ENCODE measurements around the gene EIF3I.
A peak's percentile ranks its signal among the peaks of the same experiment; 100 is the strongest.

Gene EIF3I

DNA sequence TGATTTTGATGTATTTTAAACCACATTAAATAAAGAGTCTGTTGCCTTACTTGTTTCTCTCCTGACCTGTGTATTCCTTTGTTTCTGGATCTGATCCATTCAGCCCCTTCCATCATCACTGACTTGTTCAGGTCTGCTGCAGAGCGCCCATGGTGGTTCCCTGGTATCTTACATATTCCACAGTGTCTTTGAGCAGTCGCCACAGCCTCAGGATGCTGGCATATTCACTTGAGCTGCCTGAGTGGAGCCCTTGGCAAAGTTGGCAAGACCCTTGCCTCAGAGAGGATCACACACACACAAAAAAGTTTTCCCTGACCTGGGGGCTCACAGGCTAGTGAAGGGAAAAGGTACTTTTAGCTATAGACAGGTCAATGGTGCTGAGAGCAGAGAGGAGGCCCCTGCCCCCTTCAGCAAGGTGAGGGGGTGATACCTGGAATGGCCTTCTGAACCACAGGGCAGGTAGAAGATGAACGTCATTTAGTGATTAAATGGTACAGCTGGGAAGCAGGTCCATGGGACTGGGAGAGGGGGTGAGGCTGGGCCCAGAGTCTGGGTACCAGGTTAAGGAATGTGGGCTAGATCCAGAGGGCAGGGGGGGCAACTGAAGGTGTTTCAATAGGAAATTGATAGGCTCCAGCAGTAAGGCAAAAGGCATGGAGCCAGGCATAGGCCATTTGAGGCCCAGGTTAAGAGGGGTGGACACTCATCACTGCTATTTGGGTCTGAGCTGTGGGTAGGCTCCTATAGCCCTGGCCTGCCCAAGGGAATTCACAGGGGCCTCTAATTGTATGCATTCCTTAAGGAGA lies 23.8 kb upstream of the EIF3I start:
- no peak for DNase-seq (ENCODE audit: low read depth, low spot score)

DNA sequence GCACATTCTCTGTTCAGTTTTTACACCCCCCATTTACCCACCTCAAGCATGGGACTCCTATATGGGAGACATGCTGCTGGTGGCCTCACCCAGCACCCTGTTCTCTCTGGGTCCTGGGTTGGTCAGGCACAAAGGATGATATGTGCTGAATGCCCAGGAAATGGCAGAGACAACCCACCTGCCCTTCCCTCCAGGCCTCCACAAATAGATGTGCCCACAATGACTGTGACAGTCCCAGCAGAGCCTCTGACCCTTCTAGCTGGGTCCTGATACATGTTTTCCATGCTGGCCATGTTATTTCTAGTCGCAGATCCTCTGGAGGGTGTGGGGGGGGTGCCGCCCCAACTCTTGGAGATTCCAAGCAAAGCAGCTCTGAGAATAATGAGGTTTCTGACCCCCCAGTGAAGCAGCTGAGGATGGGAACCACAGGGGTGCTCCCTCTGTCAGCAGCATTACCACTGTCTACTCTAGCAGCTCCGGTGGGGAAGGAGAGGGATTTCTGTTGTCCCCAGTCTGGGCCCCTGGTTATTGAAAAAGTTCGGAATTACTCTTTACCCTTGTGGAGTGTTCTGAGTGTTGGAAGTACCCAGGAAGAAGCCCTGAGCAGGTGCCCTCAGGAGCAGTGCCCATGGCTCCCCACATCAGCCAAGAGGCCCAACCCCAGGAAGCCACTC lies 23.0 kb upstream of the EIF3I start:
- no peak for DNase-seq (ENCODE audit: low read depth, low spot score)

DNA sequence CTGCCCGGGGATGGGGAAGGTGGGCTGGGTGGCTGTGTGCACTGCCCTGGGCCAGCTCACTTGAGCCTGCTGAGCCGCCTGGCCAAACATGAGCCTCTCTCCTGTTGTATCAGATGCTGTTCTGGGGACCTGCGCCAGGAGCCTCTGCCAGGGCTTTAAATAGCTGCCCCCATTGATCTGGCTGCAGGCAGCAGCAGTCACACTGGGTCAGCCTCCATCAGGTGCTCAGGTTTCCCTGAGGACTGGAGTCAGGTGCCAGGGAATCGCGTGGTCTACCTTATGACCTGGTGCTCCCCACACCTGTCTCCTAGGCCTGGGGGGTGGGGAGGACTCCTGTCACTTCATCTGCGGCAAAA lies 22.5 kb upstream of the EIF3I start:
- DNase-seq (ENCODE audit: low read depth, low spot score) = no peak

DNA sequence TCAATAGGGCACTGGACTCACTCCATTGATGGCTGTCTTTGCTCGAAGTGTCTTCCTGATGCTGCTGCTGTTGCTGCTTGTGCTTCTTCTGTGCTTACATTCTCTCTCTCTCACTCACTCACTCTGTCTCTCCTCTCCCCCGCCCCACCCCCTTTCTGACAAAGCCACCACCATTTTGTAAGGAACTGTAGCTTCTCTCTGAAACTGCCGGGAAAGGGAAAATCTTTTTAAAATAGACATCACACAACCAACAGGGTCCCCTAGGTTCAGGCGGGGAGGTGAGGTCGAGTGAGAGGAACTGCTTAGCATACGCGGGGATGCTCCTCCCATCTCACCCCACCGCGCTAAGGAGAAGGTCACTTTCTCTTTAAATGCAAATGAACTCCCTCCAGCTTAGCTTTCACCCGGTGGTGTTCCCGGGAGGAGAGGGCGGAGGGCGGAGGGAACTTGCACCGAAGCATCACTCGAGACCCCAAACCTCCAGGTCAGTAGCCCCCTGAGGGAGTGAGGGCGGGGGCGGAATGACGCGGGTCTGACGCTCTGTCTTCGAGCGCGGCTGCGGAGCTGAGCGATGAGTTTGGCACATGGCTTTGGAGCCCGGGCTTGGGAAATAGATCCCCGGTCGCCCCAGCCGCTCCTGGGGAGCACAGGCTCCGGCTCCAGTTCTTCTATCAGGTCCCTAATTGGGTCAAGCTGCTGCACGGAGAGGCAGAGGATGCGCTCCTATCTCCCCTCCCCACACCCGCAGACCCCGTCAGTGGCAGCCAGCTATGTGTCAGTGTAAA lies 21.8 kb upstream of the EIF3I start, which contains the start of gene CCDC28B:
TSS of gene CCDC28B (plus strand) at position 370 of the 785 bp plus-strand sequence. CDS start 1,341 bp downstream, outside the sequence.
- peak; percentile 41 for DNase-seq (ENCODE audit: low read depth, low spot score)

DNA sequence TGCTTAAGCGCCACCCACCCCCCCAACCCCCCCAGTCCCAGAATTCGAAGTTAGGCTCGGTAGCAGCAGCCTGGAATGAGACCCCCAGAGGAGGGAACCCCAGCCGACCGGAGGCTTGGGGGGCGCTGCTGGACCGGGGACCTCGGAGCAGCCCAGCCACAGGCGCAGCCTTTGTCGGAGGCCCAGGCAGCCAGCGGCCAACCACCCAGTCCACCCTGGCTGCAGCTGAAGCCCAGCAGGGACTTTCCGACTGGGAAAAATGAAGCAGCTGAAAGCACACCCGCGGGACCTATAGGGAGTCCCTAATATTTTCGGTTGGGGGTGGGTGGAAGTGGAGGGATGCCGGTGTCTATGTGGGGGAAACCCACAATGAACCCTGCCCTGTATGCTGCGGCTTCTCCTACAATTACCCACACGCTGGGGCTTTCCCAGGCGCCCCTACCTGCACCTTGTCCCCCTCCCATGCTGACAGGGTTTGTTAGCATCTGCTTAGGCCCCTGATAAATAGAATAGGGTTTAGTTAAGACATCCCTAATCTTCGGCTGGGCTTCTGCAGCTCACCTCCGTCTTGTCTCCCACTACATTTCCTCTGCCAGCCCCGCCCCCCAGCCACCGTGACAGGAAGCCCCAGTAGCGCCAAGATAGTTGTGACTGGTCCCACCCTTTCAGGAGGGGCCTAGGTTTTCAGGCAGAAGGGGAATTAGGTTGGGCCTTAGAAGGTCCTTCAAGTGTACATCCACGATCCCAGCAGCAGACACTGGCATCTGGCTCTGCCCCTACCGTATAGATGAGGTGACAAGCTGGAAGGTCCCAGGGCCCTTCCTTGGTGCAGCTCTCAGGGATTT lies 21.0 kb upstream of the EIF3I start:
- no peak for DNase-seq (ENCODE audit: low read depth, low spot score)

DNA sequence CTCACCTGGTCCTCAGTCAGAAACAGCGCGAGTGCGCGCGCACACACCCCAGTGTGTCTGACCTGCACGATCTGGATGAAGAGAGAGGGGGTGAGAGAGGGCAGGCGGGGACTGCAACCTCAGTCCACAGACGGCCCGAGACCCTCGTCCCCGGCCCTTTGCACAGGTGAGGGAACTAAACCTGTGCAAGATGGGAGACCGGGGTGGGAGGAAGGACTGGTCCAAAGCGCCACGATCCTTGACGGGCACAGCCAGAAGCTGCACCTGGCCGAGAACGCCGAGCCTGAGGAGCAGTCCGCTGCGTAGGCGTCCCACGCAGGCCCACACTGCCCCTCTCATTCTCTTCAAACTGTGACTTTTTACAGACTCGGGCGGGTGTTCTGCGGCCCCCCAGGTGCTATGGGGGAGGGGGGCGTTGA lies 17.3 kb upstream of the EIF3I start:
- no peak for DNase-seq (ENCODE audit: low read depth, low spot score)

DNA sequence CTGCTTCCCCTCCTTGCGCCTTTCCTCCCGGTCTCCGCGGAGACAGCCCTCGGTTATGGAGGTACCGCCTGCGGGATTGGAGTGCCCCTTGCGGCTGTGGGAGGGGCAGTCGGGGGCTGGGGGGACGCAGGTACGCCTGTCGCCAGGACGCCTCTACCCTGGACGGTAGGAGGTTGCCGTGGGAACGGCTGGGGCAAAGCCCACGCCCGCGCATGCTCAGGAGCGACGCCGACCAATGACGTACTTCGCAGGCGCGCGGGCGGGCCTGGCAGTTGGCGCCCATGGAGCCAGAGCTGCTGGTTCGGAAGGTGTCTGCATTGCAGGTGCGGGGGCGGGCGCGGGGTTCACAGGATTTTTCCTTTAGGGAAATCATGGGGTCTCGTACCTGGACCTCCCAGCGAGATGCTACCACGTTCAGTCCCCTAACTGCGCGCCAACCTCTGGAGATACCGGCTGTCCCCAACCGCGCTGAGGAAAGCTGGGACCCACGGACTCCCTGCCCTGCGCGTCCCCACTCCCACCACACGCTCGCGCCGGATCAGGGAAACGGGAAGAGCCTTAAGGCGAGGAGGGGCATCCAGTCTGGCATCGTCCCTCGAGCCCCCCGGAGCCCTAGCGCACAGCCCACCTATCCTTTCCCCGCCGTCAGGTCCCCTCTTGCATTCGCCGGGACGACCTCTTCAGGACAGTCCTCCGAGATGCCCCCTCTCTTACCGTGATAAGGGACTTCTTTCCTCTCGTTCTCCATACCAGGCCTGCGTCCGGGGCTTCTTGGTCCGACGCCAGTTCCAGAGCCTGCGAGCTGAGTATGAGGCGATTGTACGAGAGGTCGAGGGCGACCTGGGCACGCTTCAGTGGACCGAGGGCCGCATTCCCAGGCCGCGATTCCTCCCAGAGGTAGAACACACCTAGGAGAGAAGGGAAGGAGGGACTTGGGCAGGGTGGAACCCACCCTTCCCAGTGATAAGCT lies 16.5 kb upstream of the EIF3I start, which contains the start of gene IQCC:
TSS of gene IQCC (plus strand) at position 271 of the 970 bp plus-strand sequence. CDS start at position 282, 11 bp downstream.
- DNase-seq (ENCODE audit: low read depth, low spot score) = peak; percentile 45

DNA sequence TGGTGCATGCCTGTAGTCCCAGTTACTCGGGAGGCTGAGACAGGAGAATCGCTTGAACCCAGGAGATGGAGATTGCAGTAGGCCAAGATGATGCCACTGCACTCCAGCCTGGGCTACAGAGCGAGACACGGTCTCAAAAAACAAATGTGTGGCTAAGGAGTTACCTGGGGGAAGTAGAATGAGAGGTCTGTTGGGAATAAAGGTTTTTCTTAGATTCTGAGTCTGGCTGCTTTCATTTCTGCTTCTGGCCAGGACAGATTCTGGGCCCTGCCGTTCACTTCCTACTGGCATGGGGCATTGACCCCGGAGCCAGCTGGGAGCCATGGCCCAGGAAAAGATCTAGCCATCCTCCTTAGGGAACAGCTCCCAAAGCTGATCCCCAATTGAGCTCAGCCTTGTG lies 13.7 kb upstream of the EIF3I start:
- DNase-seq (ENCODE audit: low read depth, low spot score) = no peak

DNA sequence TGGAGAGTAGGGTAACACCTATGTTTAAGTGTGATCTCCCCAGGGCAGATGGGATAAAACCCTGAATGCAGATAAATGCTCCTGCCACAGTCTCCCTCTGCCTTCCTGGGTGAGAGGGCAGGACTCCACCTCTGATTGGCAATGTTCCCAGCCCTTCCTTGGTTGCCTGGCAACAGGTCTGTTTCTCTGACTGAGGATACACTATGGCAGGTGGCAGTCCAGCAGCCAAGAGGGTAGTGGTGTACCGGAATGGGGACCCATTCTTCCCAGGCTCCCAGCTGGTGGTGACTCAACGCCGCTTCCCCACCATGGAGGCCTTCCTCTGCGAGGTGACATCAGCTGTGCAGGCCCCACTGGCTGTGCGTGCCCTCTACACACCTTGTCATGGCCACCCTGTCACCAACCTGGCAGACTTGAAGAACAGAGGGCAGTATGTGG lies 13.3 kb upstream of the EIF3I start, which contains the start of gene DCDC2B:
TSS of gene DCDC2B (plus strand) at position 199 of the 438 bp plus-strand sequence. CDS start at position 204, 5 bp downstream.
- no peak for DNase-seq (ENCODE audit: low read depth, low spot score)

DNA sequence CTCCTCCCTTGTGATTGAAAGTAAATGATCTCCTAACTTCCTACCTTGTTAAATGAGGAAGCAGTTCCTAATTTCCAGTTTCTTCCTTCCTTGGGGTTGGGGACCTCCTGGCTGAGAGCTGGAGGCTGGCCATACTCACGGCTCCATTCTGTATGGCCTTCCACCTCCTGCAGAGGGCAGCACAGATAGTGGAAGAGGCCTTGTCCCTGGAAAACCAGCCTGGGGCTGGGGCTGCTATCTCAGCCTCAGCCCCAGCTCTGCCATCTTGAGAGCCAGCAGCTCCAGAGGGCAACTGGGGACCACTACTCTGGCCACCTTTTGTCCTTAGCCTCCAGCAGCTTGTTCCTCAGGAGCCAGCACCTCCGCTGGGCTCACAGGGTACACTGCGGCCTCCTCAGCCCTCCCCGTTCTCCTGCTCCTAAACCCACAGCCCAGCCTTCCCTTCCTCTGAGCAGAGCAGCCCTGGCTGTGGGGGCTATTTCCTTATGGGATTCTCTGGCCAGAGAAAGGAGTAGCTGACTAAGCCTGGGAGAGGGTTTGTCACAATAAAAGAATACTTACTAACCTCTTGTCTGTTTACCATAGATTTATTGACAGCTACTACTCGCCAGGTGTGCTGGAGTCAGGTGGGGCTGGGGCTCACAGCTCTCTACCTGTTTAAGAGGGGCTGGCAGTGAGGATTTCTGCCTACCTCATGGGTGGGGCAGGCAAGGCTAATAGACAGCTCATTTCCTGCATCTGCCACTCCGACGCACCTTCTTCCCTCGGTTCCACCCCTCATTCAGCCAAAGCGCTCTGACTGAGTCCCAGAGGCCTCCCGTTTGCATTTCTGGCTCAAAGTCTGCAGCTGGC lies 6.4 kb upstream of the EIF3I start:
- no peak for DNase-seq (ENCODE audit: low read depth, low spot score)

DNA sequence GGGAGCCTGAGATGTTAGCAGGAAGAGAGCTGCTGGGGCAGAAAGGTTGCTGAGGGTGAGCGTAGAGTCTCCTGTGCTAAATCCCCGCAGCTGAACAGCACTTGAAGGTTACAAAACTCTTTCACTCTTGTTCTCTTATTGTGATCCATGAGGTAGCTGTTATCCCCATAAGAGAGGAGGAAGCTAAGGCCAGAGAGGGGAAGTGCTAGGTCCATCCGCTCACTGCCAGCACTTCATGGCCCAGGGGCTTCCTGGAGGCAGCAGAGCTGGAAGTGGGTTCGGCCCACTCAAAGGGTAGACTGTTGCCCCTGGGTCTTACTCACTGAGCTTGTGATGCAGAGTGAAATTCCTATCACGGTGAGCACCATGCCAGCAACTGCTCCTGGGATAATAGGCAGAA lies 5.6 kb upstream of the EIF3I start:
- DNase-seq (ENCODE audit: low read depth, low spot score) = no peak

DNA sequence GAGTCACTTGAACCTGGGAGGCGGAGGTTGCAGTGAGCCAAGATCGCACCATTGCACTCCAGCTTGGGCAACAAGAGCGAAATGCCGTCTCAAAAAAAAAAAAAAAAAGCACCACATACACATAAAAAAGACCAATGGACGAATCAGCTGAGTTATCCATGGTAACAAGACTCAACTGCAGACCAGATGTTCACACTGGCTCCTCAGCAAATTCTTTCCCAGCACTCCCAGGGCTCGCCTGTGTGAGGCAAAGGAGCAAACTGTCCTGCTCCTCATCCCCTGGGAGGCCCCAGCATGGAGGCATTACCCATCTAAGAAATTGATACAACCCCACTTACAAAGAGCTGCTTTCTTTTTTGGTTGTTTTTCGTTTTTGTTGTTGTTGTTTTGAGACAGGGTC lies 3.2 kb upstream of the EIF3I start:
- no peak for DNase-seq (ENCODE audit: low read depth, low spot score)

DNA sequence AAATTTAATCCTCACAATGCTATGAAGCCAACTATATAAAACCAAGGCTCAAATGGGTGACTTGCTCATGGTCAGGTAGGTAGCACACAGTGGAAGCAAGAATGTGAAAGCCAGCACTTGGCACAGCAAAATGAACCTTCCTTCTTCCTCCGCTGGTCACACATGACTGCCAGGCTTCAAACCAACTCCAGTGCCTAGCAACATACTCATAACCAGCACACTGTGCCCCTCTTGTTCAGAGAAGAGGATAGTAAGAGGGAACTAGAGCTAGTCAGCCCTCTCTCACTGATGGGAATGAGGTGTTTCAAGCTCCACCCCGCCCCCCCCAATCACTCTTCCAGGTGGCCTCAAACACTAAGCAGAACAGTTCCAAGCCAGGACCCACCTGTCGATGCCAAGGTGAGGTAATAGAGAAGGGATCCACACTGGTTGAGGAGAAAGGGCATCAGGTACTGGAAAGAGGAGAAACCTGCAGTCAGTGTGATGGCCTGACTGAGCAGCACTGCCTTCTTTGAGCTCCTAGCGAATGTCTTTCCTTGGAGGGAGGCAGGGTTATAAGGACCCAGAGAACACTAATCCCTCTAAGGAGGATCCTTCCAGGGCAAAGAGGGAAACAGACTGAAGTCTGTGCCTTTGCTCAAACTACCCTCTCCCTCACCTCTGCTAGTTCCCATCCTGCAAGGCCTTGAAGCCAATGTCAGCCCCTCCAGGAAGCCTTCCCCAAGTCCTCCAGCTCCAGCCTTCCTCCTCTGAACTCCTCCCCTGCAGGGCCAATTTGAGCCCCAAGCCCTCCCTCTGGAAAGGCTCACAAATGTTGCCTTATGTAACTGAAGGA lies 1.2 kb upstream of the EIF3I start:
- DNase-seq (ENCODE audit: low read depth, low spot score) = no peak

DNA sequence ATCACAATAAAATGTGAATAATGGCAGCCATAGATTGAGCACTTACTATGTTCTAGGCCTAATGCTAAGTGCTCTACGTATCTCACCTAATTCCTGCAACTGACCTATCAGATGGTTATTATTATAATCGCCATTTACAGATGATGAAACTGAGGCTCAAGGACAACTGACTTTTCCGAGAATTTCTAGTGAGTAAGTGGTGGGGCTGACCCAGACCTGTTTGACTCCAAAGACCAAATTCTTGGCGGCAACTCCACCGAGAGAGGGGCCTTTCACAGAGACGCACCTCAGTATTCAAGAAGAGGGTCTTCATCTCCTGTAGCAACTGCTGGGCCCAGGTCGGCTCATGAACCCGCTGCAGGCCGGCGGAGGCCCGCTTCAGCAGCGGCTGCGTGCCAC lies 627 bp upstream of the EIF3I start:
- no peak for DNase-seq (ENCODE audit: low read depth, low spot score)

DNA sequence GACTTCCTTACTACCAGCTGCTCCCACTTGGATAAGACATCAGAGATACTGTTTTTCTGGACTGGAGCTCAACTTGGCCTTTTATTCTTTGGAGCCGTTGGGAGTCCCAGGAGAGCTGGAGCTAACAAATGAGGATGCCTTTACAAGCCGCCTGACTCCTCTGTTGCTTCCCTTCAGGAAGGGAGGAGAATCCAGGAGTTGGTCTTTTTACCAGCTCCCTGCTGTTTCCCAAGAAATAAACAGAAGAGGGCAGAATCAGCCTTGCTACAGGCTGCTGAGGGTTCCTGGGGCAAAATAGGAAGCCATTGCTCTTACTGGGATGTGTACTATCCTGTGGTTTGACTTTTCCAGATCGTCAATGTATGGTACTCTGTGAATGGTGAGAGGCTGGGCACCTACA lies 1.5 kb downstream of the EIF3I start:
- DNase-seq (ENCODE audit: low read depth, low spot score) = no peak

DNA sequence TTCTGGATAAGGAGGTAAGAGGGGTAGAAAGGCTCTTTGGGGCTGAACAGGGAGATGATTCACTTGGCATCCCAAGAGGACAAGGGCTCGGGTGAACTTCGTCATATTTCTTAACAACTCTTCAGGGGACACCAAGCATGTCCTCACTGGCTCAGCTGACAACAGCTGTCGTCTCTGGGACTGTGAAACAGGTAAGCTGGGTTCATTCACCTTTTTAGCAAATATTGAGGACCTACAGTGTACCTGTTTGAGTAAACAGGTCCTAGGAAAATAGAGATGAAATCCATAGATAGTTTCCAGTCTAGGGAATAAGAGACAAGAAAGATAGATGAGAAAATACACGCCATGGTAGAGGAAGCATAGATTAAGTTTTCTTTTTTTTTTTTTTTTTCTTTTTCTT lies 2.1 kb downstream of the EIF3I start:
- no peak for DNase-seq (ENCODE audit: low read depth, low spot score)

DNA sequence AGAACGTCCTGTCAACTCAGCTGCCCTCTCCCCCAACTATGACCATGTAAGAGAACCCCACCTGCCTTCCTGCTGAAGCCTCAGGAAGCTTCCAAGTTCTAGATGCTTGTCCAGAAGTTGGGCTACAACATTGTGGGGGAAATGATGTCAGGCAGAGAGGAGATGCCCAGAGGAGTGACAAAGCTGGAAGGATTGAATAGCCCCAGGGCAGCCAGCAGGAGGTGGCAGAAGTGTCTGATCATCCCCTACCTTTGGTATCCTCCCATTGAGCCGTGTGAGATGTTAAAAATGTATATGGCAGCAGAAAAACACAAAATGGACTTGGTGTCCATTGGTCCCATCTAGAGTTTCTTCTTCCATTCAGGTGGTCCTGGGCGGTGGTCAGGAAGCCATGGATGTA lies 6.6 kb downstream of the EIF3I start:
- no peak for DNase-seq (ENCODE audit: low read depth, low spot score)

DNA sequence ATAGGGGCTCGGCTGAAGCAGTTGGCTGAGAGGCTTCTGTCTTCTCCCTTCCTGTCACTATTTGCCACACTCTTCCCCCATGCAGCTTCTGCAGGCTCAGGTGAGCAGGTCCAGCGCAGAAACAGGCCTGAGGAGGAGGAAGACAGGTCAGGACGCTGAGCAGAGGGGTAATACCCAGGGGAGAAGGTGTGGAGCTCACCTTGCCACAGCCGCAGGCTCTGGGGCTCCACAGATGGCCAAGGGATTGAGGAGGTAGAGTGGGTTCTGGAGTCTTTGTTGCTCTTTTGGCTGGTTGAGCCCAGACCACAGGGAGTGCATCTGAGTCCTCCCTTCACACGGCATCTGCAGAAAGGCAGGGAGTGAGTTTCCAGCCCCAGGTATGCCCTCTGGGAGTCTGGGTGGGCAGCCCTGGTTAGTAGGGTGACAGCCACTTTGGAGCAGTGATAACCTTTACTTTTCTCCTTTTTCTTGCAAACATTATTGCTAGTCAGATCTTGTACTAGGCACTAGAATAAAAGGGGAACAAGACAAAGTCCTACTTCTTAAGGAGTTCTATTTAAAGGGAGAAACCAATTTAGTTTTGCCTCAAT lies 9.7 kb downstream of the EIF3I start:
- DNase-seq (ENCODE audit: low read depth, low spot score) = no peak
